ENCODE measurements around the gene CEACAM20.

CEACAM20 gene

GRCh38 chr19:44517146-44517545 lies 12.3 kb downstream of the CEACAM20 start:
- Histone ChIP-seq H3K9me3 (ENCODE audit: control insufficient read depth, low read length) (no peaks in the 10 kb centered on the region), H3K27ac (no peak overlapping the region), H3K36me3 (ENCODE audit: control insufficient read depth, insufficient read depth, low read length) (no peaks in the 10 kb centered on the region), H3K4me2 (ENCODE audit: low read length) (no peak overlapping the region), H3K9ac (no peak overlapping the region), H3K79me2 (no peaks in the 10 kb centered on the region), H2AFZ (no peak overlapping the region), H3K27me3 (ENCODE audit: control insufficient read depth, insufficient read depth, low read length) (no peaks in the 10 kb centered on the region), H3K4me1 (no peaks in the 10 kb centered on the region), H3K4me3 (ENCODE audit: low read depth, low read length) (no peak overlapping the region)
- TF ChIP-seq, protein P1, sequence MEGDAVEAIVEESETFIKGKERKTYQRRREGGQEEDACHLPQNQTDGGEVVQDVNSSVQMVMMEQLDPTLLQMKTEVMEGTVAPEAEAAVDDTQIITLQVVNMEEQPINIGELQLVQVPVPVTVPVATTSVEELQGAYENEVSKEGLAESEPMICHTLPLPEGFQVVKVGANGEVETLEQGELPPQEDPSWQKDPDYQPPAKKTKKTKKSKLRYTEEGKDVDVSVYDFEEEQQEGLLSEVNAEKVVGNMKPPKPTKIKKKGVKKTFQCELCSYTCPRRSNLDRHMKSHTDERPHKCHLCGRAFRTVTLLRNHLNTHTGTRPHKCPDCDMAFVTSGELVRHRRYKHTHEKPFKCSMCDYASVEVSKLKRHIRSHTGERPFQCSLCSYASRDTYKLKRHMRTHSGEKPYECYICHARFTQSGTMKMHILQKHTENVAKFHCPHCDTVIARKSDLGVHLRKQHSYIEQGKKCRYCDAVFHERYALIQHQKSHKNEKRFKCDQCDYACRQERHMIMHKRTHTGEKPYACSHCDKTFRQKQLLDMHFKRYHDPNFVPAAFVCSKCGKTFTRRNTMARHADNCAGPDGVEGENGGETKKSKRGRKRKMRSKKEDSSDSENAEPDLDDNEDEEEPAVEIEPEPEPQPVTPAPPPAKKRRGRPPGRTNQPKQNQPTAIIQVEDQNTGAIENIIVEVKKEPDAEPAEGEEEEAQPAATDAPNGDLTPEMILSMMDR (IDR thresholded peaks at IDR 0.05), result no peak

DNA sequence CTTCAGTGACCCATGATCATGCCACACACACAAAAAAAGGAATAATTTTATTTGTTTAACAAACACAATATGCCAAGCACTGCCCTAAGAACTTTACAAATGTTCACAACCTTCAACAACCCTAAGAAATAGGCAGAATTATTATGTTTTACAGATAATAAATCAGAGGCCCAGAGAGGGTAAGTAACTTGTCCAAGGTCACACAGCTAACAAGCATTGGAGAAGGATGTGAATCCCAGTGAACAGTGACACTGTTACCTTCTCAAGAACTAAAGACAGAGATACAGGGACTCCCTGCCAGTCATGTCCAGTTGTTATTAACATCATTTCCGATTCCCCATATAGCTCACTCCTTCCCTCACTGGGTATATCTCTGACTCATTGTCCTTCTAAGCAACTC lies 13.6 kb downstream of the CEACAM20 start:
- Histone ChIP-seq H3K9ac (no peak overlapping the region), H3K4me2 (ENCODE audit: low read length) (no peak overlapping the region), H3K79me2 (no peaks in the 10 kb centered on the region), H3K9me3 (ENCODE audit: control insufficient read depth, low read length) (no peaks in the 10 kb centered on the region), H3K36me3 (ENCODE audit: control insufficient read depth, insufficient read depth, low read length) (no peaks in the 10 kb centered on the region), H3K27ac (no peak overlapping the region), H2AFZ (no peak overlapping the region), H3K27me3 (ENCODE audit: control insufficient read depth, insufficient read depth, low read length) (no peaks in the 10 kb centered on the region), H3K4me3 (ENCODE audit: low read depth, low read length) (no peak overlapping the region), H3K4me1 (no peaks in the 10 kb centered on the region)
- TF ChIP-seq, protein P1 (IDR thresholded peaks at IDR 0.05), result no peak

GRCh38 chr19:44515031-44515430 lies 14.4 kb downstream of the CEACAM20 start:
- Histone ChIP-seq H3K4me3 (ENCODE audit: low read depth, low read length) (no peak overlapping the region), H3K36me3 (ENCODE audit: control insufficient read depth, insufficient read depth, low read length) (no peaks in the 10 kb centered on the region), H2AFZ (no peak overlapping the region), H3K9ac (no peak overlapping the region), H3K4me1 (no peaks in the 10 kb centered on the region), H3K27ac (no peak overlapping the region), H3K9me3 (ENCODE audit: control insufficient read depth, low read length) (no peaks in the 10 kb centered on the region), H3K27me3 (ENCODE audit: control insufficient read depth, insufficient read depth, low read length) (no peaks in the 10 kb centered on the region), H3K79me2 (no peaks in the 10 kb centered on the region), H3K4me2 (ENCODE audit: low read length) (no peak overlapping the region)
- TF ChIP-seq, protein P1 (IDR thresholded peaks at IDR 0.05), result no peak

GRCh38 chr19:44512326-44513298 lies 16.9 kb downstream of the CEACAM20 start:
- H3K4me3 ChIP-seq (ENCODE audit: low read depth, low read length), result no peak overlapping the region
- H3K27me3 ChIP-seq (ENCODE audit: control insufficient read depth, insufficient read depth, low read length), result no peaks in the 10 kb centered on the region
- no peaks in the 10 kb centered on the region for H3K79me2 ChIP-seq
- H3K9ac ChIP-seq, result no peak overlapping the region
- H3K4me1 ChIP-seq, result no peaks in the 10 kb centered on the region
- no peaks in the 10 kb centered on the region for H3K36me3 ChIP-seq (ENCODE audit: control insufficient read depth, insufficient read depth, low read length)
- no peak overlapping the region for H3K27ac ChIP-seq
- H3K4me2 ChIP-seq (ENCODE audit: low read length), result no peak overlapping the region
- TF ChIP-seq, protein P1 (IDR thresholded peaks at IDR 0.05), result no peak
- no peak overlapping the region for H2AFZ ChIP-seq
- H3K9me3 ChIP-seq (ENCODE audit: control insufficient read depth, low read length), result no peaks in the 10 kb centered on the region
